ENCODE results near the gene SLC25A43. TPM values are rescaled to one million over a fixed set of nuclear protein-coding genes. Genes with fewer than 3 reads are reported as not detected.

Gene SLC25A43
- total RNA-seq, 1 experiment from 2014 or later: 4.5 TPM

DNA sequence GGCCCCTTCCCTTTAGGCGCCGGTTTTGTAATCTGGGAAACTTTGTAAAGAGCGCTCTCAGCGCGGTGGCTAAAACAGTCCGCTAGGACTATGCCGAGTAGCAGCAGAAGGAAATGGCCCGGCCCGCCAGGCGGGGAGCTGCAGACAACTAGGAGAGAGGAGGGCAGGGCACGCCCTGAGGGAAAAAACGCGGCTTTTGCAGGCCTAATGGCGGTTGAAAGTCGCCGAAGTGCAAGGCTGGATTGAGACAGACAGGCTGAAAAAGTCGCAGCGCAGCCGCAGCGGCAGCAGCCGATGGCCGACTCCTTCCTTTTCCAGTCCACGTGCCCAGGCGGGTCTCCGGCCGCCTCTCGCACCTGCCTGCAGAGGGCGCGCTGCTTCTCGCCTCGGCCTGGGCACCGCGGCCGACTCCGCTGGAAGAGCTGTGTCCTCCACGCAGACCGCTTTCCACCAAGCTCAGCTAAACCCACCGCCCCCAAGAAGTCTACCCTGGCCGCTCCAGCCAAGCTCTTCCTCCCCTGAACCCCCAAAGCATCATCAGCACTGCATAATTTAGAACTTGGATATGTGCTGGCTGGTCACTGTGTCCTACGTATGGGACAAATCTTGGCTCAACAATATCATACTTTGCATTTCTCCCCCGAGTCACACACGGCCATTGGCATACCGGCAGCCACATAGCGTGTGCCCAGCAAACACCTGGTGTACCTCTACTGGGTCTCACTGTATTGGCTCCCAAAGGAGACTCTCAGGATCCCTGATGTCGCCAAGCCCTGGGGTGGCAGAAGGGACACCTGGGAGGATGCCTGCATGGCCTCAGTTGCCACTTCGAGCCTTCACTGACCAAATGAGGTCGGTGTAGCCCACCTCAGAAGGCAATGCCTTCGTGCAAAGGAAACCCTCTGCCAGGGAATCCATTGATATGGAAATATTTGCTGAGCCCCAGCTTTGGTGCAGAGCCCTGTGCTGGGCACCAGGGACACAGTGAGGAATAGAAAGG lies 83.6 kb downstream of the SLC25A43 start:
- Mint-ChIP-seq H3K27ac (no peak overlapping the region), H3K4me1 (no peaks in the 10 kb centered on the region), H3K27me3 (ENCODE audit: low read depth) (peaks cover 17% of the 10 kb centered on the region), H3K4me3 (peak overlapping the region; percentile 63), H3K9me3 (no peaks in the 10 kb centered on the region), H3K36me3 (no peaks in the 10 kb centered on the region)
- DNase-seq (ENCODE audit: low spot score) (peak; percentile 73), ATAC-seq (peak; percentile 89)
- CTCF ChIA-PET: interaction anchor here (0.6 to 2.0 kb wide), 26 partner anchors 9 to 405 kb away, joined by 3 to 26 read pairs (median 5); partner anchors contain the start of genes SLC25A5 and SOWAHD
- POLR2A ChIA-PET: interaction anchor here (0.7 kb wide), 1 partner anchor 30 kb away, joined by 3 read pairs; no protein-coding TSS in a partner anchor
- TF ChIP-seq, protein P1, sequence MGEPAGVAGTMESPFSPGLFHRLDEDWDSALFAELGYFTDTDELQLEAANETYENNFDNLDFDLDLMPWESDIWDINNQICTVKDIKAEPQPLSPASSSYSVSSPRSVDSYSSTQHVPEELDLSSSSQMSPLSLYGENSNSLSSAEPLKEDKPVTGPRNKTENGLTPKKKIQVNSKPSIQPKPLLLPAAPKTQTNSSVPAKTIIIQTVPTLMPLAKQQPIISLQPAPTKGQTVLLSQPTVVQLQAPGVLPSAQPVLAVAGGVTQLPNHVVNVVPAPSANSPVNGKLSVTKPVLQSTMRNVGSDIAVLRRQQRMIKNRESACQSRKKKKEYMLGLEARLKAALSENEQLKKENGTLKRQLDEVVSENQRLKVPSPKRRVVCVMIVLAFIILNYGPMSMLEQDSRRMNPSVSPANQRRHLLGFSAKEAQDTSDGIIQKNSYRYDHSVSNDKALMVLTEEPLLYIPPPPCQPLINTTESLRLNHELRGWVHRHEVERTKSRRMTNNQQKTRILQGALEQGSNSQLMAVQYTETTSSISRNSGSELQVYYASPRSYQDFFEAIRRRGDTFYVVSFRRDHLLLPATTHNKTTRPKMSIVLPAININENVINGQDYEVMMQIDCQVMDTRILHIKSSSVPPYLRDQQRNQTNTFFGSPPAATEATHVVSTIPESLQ (CRISPR knock-in tag; IDR thresholded peaks at IDR 0.05): no peak
- no peak for TF ChIP-seq GABPB1 (CRISPR knock-in tag; IDR thresholded peaks at IDR 0.05)
- TF ChIP-seq, protein P2, sequence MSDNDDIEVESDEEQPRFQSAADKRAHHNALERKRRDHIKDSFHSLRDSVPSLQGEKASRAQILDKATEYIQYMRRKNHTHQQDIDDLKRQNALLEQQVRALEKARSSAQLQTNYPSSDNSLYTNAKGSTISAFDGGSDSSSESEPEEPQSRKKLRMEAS (CRISPR knock-in tag; IDR thresholded peaks at IDR 0.05): peak; percentile 96
- 0 out of 2 replicates have a peak, but pooled peaks have one; percentile 18 for TF ChIP-seq SP1 (CRISPR knock-in tag; conservative IDR thresholded peaks at IDR 0.05)
- TF ChIP-seq ZNF416 (CRISPR knock-in tag; IDR thresholded peaks at IDR 0.05): no peak
- TF ChIP-seq RELA (CRISPR knock-in tag; IDR thresholded peaks at IDR 0.05; ENCODE audit: borderline replicate concordance): no peak
- TF ChIP-seq, protein P3, sequence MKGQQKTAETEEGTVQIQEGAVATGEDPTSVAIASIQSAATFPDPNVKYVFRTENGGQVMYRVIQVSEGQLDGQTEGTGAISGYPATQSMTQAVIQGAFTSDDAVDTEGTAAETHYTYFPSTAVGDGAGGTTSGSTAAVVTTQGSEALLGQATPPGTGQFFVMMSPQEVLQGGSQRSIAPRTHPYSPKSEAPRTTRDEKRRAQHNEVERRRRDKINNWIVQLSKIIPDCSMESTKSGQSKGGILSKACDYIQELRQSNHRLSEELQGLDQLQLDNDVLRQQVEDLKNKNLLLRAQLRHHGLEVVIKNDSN (CRISPR knock-in tag; IDR thresholded peaks at IDR 0.05): peak; percentile 79
- no peak for TF ChIP-seq FOXP1 (CRISPR knock-in tag; IDR thresholded peaks at IDR 0.05; ENCODE audit: borderline replicate concordance)
- TF ChIP-seq JUN (CRISPR knock-in tag; IDR thresholded peaks at IDR 0.05): no peak
- TF ChIP-seq, protein P4, sequence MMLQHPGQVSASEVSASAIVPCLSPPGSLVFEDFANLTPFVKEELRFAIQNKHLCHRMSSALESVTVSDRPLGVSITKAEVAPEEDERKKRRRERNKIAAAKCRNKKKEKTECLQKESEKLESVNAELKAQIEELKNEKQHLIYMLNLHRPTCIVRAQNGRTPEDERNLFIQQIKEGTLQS (CRISPR knock-in tag; conservative IDR thresholded peaks at IDR 0.05): no peak
- TF ChIP-seq CREM (CRISPR knock-in tag; IDR thresholded peaks at IDR 0.05): no peak
- TF ChIP-seq GTF2I (CRISPR knock-in tag; conservative IDR thresholded peaks at IDR 0.05): no peak
- TF ChIP-seq, protein P5, sequence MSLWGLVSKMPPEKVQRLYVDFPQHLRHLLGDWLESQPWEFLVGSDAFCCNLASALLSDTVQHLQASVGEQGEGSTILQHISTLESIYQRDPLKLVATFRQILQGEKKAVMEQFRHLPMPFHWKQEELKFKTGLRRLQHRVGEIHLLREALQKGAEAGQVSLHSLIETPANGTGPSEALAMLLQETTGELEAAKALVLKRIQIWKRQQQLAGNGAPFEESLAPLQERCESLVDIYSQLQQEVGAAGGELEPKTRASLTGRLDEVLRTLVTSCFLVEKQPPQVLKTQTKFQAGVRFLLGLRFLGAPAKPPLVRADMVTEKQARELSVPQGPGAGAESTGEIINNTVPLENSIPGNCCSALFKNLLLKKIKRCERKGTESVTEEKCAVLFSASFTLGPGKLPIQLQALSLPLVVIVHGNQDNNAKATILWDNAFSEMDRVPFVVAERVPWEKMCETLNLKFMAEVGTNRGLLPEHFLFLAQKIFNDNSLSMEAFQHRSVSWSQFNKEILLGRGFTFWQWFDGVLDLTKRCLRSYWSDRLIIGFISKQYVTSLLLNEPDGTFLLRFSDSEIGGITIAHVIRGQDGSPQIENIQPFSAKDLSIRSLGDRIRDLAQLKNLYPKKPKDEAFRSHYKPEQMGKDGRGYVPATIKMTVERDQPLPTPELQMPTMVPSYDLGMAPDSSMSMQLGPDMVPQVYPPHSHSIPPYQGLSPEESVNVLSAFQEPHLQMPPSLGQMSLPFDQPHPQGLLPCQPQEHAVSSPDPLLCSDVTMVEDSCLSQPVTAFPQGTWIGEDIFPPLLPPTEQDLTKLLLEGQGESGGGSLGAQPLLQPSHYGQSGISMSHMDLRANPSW (CRISPR knock-in tag; conservative IDR thresholded peaks at IDR 0.05; ENCODE audit: low read depth): no peak
- TF ChIP-seq, protein P6, sequence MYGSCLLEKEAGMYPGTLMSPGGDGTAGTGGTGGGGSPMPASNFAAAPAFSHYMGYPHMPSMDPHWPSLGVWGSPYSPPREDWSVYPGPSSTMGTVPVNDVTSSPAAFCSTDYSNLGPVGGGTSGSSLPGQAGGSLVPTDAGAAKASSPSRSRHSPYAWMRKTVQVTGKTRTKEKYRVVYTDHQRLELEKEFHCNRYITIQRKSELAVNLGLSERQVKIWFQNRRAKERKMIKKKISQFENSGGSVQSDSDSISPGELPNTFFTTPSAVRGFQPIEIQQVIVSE (CRISPR knock-in tag; IDR thresholded peaks at IDR 0.05; ENCODE audit: borderline replicate concordance): no peak
- TF ChIP-seq, protein P7, sequence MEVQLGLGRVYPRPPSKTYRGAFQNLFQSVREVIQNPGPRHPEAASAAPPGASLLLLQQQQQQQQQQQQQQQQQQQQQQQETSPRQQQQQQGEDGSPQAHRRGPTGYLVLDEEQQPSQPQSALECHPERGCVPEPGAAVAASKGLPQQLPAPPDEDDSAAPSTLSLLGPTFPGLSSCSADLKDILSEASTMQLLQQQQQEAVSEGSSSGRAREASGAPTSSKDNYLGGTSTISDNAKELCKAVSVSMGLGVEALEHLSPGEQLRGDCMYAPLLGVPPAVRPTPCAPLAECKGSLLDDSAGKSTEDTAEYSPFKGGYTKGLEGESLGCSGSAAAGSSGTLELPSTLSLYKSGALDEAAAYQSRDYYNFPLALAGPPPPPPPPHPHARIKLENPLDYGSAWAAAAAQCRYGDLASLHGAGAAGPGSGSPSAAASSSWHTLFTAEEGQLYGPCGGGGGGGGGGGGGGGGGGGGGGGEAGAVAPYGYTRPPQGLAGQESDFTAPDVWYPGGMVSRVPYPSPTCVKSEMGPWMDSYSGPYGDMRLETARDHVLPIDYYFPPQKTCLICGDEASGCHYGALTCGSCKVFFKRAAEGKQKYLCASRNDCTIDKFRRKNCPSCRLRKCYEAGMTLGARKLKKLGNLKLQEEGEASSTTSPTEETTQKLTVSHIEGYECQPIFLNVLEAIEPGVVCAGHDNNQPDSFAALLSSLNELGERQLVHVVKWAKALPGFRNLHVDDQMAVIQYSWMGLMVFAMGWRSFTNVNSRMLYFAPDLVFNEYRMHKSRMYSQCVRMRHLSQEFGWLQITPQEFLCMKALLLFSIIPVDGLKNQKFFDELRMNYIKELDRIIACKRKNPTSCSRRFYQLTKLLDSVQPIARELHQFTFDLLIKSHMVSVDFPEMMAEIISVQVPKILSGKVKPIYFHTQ (CRISPR knock-in tag; IDR thresholded peaks at IDR 0.05): no peak
- TF ChIP-seq, protein P8, sequence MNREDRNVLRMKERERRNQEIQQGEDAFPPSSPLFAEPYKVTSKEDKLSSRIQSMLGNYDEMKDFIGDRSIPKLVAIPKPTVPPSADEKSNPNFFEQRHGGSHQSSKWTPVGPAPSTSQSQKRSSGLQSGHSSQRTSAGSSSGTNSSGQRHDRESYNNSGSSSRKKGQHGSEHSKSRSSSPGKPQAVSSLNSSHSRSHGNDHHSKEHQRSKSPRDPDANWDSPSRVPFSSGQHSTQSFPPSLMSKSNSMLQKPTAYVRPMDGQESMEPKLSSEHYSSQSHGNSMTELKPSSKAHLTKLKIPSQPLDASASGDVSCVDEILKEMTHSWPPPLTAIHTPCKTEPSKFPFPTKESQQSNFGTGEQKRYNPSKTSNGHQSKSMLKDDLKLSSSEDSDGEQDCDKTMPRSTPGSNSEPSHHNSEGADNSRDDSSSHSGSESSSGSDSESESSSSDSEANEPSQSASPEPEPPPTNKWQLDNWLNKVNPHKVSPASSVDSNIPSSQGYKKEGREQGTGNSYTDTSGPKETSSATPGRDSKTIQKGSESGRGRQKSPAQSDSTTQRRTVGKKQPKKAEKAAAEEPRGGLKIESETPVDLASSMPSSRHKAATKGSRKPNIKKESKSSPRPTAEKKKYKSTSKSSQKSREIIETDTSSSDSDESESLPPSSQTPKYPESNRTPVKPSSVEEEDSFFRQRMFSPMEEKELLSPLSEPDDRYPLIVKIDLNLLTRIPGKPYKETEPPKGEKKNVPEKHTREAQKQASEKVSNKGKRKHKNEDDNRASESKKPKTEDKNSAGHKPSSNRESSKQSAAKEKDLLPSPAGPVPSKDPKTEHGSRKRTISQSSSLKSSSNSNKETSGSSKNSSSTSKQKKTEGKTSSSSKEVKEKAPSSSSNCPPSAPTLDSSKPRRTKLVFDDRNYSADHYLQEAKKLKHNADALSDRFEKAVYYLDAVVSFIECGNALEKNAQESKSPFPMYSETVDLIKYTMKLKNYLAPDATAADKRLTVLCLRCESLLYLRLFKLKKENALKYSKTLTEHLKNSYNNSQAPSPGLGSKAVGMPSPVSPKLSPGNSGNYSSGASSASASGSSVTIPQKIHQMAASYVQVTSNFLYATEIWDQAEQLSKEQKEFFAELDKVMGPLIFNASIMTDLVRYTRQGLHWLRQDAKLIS (CRISPR knock-in tag; IDR thresholded peaks at IDR 0.05; ENCODE audit: borderline replicate concordance): no peak
- no peak for TF ChIP-seq NFYB (CRISPR knock-in tag; conservative IDR thresholded peaks at IDR 0.05; ENCODE audit: low read depth)
- TF ChIP-seq SMAD4 (CRISPR knock-in tag; IDR thresholded peaks at IDR 0.05): no peak
- no peak for TF ChIP-seq FOXK1 (CRISPR knock-in tag; IDR thresholded peaks at IDR 0.05)
- TF ChIP-seq, protein P9, sequence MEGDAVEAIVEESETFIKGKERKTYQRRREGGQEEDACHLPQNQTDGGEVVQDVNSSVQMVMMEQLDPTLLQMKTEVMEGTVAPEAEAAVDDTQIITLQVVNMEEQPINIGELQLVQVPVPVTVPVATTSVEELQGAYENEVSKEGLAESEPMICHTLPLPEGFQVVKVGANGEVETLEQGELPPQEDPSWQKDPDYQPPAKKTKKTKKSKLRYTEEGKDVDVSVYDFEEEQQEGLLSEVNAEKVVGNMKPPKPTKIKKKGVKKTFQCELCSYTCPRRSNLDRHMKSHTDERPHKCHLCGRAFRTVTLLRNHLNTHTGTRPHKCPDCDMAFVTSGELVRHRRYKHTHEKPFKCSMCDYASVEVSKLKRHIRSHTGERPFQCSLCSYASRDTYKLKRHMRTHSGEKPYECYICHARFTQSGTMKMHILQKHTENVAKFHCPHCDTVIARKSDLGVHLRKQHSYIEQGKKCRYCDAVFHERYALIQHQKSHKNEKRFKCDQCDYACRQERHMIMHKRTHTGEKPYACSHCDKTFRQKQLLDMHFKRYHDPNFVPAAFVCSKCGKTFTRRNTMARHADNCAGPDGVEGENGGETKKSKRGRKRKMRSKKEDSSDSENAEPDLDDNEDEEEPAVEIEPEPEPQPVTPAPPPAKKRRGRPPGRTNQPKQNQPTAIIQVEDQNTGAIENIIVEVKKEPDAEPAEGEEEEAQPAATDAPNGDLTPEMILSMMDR (IDR thresholded peaks at IDR 0.05): peak; percentile 42

Data from WTC11 (cell line).